GM12878 (cell line): Measurements from ENCODE around the gene SPATA12.

ENCODE experiments used
- ASH2L ChIP-seq: fragments of 300-600, 200-600 bp; sonication (generic); IDR thresholded peaks from 2 replicates; pipeline ENCODE4 v1.6.1; 2017; ENCODE audit warnings: low read depth, mild to moderate bottlenecking, borderline replicate concordance
- CTCF ChIP-seq, 3 experiments: IDR thresholded peaks in 2 of 3; conservative IDR thresholded peaks in 1 of 3; 2 replicates each; pipeline ENCODE4 v1.5.1; 2011; ENCODE audit warnings: low read depth in 3 of 3, low read length in 3 of 3, mild to moderate bottlenecking in 3 of 3, control low read depth in 2 of 3, moderate library complexity in 2 of 3, inconsistent platforms in 1 of 3, mixed read lengths in 1 of 3; ENCODE audit not compliant: control insufficient read depth in 2 of 3, insufficient read depth in 1 of 3; ENCODE audit errors: extremely low read depth in 1 of 3
- EP300 ChIP-seq, 2 experiments: fragments of 150-350 bp in 1 of 2; IDR thresholded peaks; 2 replicates each; pipeline ENCODE4 v1.6.1; 2011 to 2012; ENCODE audit warnings: low read depth in 2 of 2, low read length in 2 of 2, borderline replicate concordance in 1 of 2, improper control_type of control experiment in 1 of 2, inconsistent platforms in 1 of 2; ENCODE audit not compliant: control insufficient read depth in 1 of 2
- FOS ChIP-seq: IDR thresholded peaks from 3 replicates; pipeline ENCODE4 v1.6.1; 2011; ENCODE audit warnings: borderline replicate concordance; ENCODE audit not compliant: insufficient read length; ENCODE audit errors: extremely low read depth
- POLR2A ChIP-seq: IDR thresholded peaks from 2 replicates; pipeline ENCODE4 v1.6.1; 2011; ENCODE audit warnings: low read depth, mild to moderate bottlenecking, low read length
- POLR2AphosphoS5 ChIP-seq: IDR thresholded peaks from 2 replicates; pipeline ENCODE4 v1.6.1; 2011; ENCODE audit warnings: mild to moderate bottlenecking, low read length, inconsistent platforms
- RAD21 ChIP-seq: IDR thresholded peaks from 2 replicates; pipeline ENCODE4 v1.6.1; 2011; ENCODE audit warnings: mild to moderate bottlenecking, low read depth, low read length, moderate library complexity; ENCODE audit not compliant: insufficient read depth
- RFX5 ChIP-seq: IDR thresholded peaks from 2 replicates; pipeline ENCODE4 v1.6.1; 2011; ENCODE audit warnings: low read depth, low read length, improper control_type of control experiment
- SMAD5 ChIP-seq: IDR thresholded peaks from 2 replicates; pipeline ENCODE4 v1.6.1; 2016; ENCODE audit warnings: antibody characterized with exemption, low read depth
- SREBF1 ChIP-seq: IDR thresholded peaks from 2 replicates; pipeline ENCODE4 v1.6.1; 2012; ENCODE audit warnings: mild to moderate bottlenecking, low read length
- STAT3 ChIP-seq: IDR thresholded peaks from 2 replicates; pipeline ENCODE4 v1.6.1; 2011; ENCODE audit warnings: low read depth, low read length, improper control_type of control experiment
- TCF7 ChIP-seq: IDR thresholded peaks from 2 replicates; pipeline ENCODE4 v1.6.1; 2014; ENCODE audit warnings: antibody characterized with exemption, borderline replicate concordance
- USF1 ChIP-seq: IDR thresholded peaks from 2 replicates; pipeline ENCODE4 v1.6.1; 2011; ENCODE audit warnings: borderline replicate concordance, low read depth, mild to moderate bottlenecking, moderate library complexity, mixed read lengths, low read length; ENCODE audit not compliant: insufficient read depth; ENCODE audit errors: extremely low read length
- ZNF217 ChIP-seq: fragments of 450-650 bp; IDR thresholded peaks from 2 replicates; pipeline ENCODE4 v1.6.1; 2017; ENCODE audit warnings: antibody characterized with exemption, mild to moderate bottlenecking

GRCh38 chr3:57074135-57074534, 13.7 kb downstream of the SPATA12 start:
- TF ChIP-seq ZNF217: no peak
- TF ChIP-seq STAT3: no peak
- TF ChIP-seq CTCF (IDR thresholded peaks at IDR 0.05 in 2 of 3, conservative IDR thresholded peaks at IDR 0.05 in 1 of 3; ENCODE audit: control insufficient read depth in 2 of 3, extremely low read depth in 1 of 3, insufficient read depth in 1 of 3, low read depth in 3 of 3, low read length in 3 of 3): no peak
- TF ChIP-seq SREBF1: no peak
- no peak for TF ChIP-seq USF1
- TF ChIP-seq EP300 (IDR thresholded peaks at IDR 0.05; ENCODE audit: borderline replicate concordance in 1 of 2, control insufficient read depth in 1 of 2, low read depth in 2 of 2, low read length in 2 of 2): no peak
- TF ChIP-seq FOS: no peak
- no peak for TF ChIP-seq RAD21
- no peak for TF ChIP-seq POLR2A
- TF ChIP-seq RFX5: no peak
- no peak for TF ChIP-seq POLR2AphosphoS5
- no peak for TF ChIP-seq ASH2L
- no peak for TF ChIP-seq SMAD5
- no peak for TF ChIP-seq TCF7
